Epithelial cell of esophagus (primary cell): Measurements from ENCODE around the gene MAPKAPK2.

Experiments used
- DNase-seq: peaks from one replicate; pipeline ENCODE4 v3.0.0; 2010; ENCODE audit warnings: low read depth
- H3K4me3 ChIP-seq: 2 replicates; pipeline ENCODE4 v1.5.1; 2011; ENCODE audit warnings: mild to moderate bottlenecking, low read length, control low read depth
- CTCF ChIP-seq: IDR thresholded peaks from 2 replicates; pipeline ENCODE4 v1.5.1; 2011; ENCODE audit warnings: low read depth, mild to moderate bottlenecking, low read length, control low read depth, inconsistent platforms; ENCODE audit not compliant: insufficient read depth; ENCODE audit errors: missing control alignments

Gene MAPKAPK2

GRCh38 chr1:206687915-206688442, 3.3 kb downstream of the MAPKAPK2 start:
- no peak for TF ChIP-seq CTCF
- H3K4me3 ChIP-seq: no peak overlapping the region
- peak; percentile 27 for DNase-seq

GRCh38 chr1:206690516-206690915, 5.8 kb downstream of the MAPKAPK2 start:
- no peak for DNase-seq
- no peak overlapping the region for H3K4me3 ChIP-seq
- no peak for TF ChIP-seq CTCF

- no peak for TF ChIP-seq CTCF
- no peak for DNase-seq
- H3K4me3 ChIP-seq: no peak overlapping the region
These were observed 6.9 kb downstream of the MAPKAPK2 start for GRCh38 chr1:206691604-206692003.

- H3K4me3 ChIP-seq: no peak overlapping the region
- TF ChIP-seq CTCF: no peak
- no peak for DNase-seq
These were observed 8.3 kb downstream of the MAPKAPK2 start for GRCh38 chr1:206693029-206693428.

- TF ChIP-seq CTCF: no peak
- H3K4me3 ChIP-seq: no peak overlapping the region
- DNase-seq: no peak
These were observed 8.9 kb downstream of the MAPKAPK2 start for GRCh38 chr1:206693592-206693991.

GRCh38 chr1:206694171-206695124, 9.7 kb downstream of the MAPKAPK2 start:
- no peak for TF ChIP-seq CTCF
- DNase-seq: no peak
- no peak overlapping the region for H3K4me3 ChIP-seq

GRCh38 chr1:206695733-206696132, 11.0 kb downstream of the MAPKAPK2 start:
- TF ChIP-seq CTCF: no peak
- no peak overlapping the region for H3K4me3 ChIP-seq
- no peak for DNase-seq
